Measurements from ENCODE around the gene CD302.
A peak's percentile ranks its signal among the peaks of the same experiment; 100 is the strongest.
"Not testable (repeated sequence)": the region's sequence is repeated elsewhere in the genome, so short reads cannot be mapped to it uniquely, and the experiment has no call there.

Gene CD302

GRCh38 chr2:159748089-159748488 lies 49.9 kb downstream of the CD302 start:
- DNase-seq (ENCODE audit: low spot score), result no peak

DNA sequence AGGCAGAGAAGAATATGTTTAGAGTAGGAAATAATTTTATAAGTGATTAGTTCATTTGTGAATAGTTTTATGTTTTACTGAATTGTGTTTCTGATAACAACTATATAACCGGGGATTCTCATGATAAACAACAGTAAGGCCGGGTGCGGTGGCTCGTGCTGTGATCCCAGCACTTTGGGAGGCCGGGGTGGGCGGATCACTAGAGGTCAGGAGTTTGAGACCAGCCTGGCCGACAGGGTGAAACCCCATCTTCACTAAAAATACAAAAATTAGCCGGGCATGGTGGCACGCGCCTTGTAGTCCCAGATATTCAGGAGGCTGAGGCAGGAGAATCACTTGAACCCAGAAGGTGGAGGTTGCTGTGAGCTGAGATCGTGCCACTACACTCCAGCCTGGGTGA lies 52.8 kb downstream of the CD302 start:
- not testable (repeated sequence) for DNase-seq (ENCODE audit: low spot score)

- peak; percentile 76 for DNase-seq (ENCODE audit: low spot score)
Measured at GRCh38 chr2:159744363-159744762, 53.6 kb downstream of the CD302 start.

- no peak for DNase-seq (ENCODE audit: low spot score)
Measured at GRCh38 chr2:159742846-159743245, 55.2 kb downstream of the CD302 start.

DNA sequence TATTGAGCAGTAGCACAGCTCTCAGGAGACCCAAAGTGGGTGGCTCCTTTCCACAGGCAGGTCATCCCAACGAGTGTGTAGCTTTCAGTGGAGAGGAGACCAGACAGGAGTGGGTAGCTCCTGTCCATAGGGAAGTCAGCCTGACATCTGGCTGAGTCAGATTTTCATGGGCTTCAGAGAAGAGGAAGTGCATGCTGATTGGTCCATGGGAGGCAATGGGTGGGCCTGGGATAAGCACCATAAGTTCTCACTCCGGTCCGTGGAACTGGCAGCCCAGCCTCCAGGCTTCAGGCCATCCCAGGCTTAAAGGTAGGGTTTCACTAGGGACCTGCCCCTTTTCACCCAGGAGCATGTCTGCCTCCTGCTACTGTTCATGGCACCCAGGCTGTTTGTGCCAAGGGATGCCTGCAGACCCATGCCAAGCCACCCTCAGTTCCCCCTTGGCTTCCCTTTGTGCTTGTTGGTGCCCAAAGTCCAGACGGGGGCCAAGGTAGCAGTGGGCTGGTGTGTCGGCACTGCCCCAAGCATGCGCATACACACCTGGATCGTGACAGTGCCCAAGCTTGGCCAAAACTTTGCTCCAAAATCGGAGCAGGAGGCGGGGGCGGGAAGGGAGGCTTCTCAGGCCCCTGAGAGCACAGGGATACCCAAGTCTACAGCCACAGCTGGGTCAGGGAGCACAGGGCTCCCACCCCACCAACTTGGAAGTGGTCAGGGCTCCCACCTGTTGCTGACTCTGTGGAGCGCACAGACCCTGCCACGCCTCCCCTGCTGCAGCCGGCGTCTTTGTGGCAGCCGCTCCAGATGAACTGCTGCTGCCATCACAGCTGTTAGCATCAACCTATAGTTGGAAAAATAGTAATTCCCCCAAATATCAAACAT lies 59.3 kb downstream of the CD302 start:
- no peak for DNase-seq (ENCODE audit: low spot score)

DNA sequence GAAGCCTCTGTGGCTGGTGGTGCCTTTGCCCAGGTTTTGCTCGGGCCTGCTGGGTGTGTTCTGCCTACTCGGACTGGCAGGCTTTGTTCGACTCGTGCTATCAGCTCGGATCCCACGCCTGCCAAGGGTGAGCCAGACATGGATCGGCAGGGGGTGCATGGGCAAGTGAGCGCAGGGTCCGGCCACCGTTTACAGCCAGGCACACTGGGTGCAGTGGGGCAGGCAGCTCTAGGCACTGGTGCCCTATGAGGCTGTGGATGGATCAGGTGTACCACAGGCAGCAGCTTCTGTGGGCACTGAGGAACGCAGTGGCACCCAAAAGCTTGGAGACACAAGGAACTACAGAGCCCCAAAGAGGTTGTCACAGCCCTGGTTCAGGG lies 60.1 kb downstream of the CD302 start:
- DNase-seq (ENCODE audit: low spot score), result no peak

GRCh38 chr2:159737292-159737916 lies 60.6 kb downstream of the CD302 start:
- DNase-seq (ENCODE audit: low spot score), result no peak

DNA sequence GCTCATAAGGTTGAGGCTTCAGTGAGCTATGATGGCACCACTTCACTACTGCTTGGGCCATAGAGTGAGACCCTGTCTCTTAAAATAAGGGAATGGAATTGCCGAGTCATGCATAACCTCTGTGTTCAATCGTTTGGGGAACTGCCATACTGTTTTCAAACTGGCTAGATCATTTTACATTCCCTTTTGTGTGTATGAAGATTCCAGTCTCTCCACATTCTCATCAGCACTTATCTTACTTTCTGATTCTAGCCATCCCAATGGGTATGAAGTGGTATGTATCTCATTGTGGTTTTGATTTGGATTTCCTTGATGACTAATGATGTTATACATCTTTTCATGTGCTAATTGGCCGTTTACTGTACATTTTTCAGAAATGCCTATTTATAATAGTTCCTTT lies 62.0 kb downstream of the CD302 start:
- no peak for DNase-seq (ENCODE audit: low spot score)

- DNase-seq (ENCODE audit: low spot score), result no peak
Measured at GRCh38 chr2:159735648-159736047, 62.4 kb downstream of the CD302 start.

- no peak for DNase-seq (ENCODE audit: low spot score)
Measured at GRCh38 chr2:159728629-159729028, 69.4 kb downstream of the CD302 start.

DNA sequence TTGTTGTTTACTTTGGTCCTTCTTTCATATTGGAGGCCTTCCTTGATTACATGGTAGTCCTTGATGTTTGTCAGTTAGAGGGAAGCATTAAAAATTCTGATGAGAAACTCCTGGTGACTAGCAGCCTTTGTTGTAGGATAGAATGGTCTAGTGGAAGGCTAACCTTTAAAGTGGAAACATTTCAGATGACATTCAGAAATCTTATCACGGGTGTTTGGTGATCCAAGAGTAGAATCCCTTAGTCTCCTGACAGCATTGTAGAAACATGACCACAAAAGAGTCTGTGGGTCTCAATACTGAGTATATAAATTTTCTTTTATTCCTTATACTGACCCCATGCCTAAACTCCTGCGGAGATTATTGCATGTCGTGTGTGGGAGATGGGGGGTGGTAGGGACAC lies 72.3 kb downstream of the CD302 start:
- DNase-seq (ENCODE audit: low spot score), result no peak

- DNase-seq (ENCODE audit: low spot score), result not testable (repeated sequence)
Measured at GRCh38 chr2:159724795-159725572, 73.0 kb downstream of the CD302 start.

- no peak for DNase-seq (ENCODE audit: low spot score)
Measured at GRCh38 chr2:159722580-159722979, 75.4 kb downstream of the CD302 start.

DNA sequence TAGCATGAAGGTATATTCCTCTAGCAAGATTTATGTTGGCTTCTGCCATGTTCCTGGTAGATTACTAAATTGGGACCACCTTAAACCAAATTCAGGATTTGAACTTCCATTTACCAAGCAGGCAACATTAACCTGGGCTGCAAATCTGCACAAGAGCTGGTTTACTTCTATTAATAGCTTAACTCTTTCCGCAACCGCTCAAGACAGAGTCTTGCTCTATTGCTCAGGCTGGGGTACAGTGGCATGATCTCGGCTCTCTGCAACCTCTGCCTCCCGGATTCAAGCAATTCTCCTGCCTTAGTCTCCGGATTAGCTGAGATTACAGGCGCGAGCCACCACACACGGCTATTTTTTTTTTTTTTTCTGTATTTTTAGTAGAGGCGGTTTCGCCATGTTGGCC lies 77.3 kb downstream of the CD302 start:
- DNase-seq (ENCODE audit: low spot score), result no peak

Measured in hepatic stellate cell (primary cell).